ENCODE measurements around the gene RIPPLY1.
"Not testable (repeated sequence)": the region's sequence is repeated elsewhere in the genome, so short reads cannot be mapped to it uniquely, and the experiment has no call there.

Gene RIPPLY1

GRCh38 chrX:106906361-106906760, 3.2 kb upstream of the RIPPLY1 start:
- DNase-seq (ENCODE audit: low spot score): peak; percentile 60

- peak; percentile 32 for DNase-seq (ENCODE audit: low spot score)
Observed at GRCh38 chrX:106905064-106905708, 2.0 kb upstream of the RIPPLY1 start.

GRCh38 chrX:106903856-106904528, 851 bp upstream of the RIPPLY1 start:
- no peak for DNase-seq (ENCODE audit: low spot score)

GRCh38 chrX:106902684-106903083, 457 bp downstream of the RIPPLY1 start:
- DNase-seq (ENCODE audit: low spot score): no peak

- no peak for DNase-seq (ENCODE audit: low spot score)
Observed at GRCh38 chrX:106901781-106902219, 1.3 kb downstream of the RIPPLY1 start.

- no peak for DNase-seq (ENCODE audit: low spot score)
Observed at GRCh38 chrX:106901341-106901740, 1.8 kb downstream of the RIPPLY1 start.

GRCh38 chrX:106899841-106900240, 3.3 kb downstream of the RIPPLY1 start:
- DNase-seq (ENCODE audit: low spot score): no peak

- DNase-seq (ENCODE audit: low spot score): no peak
Observed at GRCh38 chrX:106899276-106899675, 3.9 kb downstream of the RIPPLY1 start.

- peak; percentile 57 for DNase-seq (ENCODE audit: low spot score)
Observed at GRCh38 chrX:106898462-106898861, 4.7 kb downstream of the RIPPLY1 start.

GRCh38 chrX:106897259-106897658, 5.9 kb downstream of the RIPPLY1 start:
- no peak for DNase-seq (ENCODE audit: low spot score)

GRCh38 chrX:106894978-106895452, 8.1 kb downstream of the RIPPLY1 start:
- peak; percentile 66 for DNase-seq (ENCODE audit: low spot score)

GRCh38 chrX:106894392-106894909, 8.7 kb downstream of the RIPPLY1 start:
- DNase-seq (ENCODE audit: low spot score): peak; percentile 73

GRCh38 chrX:106891762-106892460, 11.2 kb downstream of the RIPPLY1 start:
- no peak for DNase-seq (ENCODE audit: low spot score)

GRCh38 chrX:106889468-106889867, 13.7 kb downstream of the RIPPLY1 start:
- no peak for DNase-seq (ENCODE audit: low spot score)

GRCh38 chrX:106875151-106875550, 28.0 kb downstream of the RIPPLY1 start:
- no peak for DNase-seq (ENCODE audit: low spot score)

- DNase-seq (ENCODE audit: low spot score): peak; percentile 34
Observed at GRCh38 chrX:106874075-106874474, 29.1 kb downstream of the RIPPLY1 start.

GRCh38 chrX:106872796-106873195, 30.3 kb downstream of the RIPPLY1 start:
- not testable (repeated sequence) for DNase-seq (ENCODE audit: low spot score)

GRCh38 chrX:106863697-106864096, 39.4 kb downstream of the RIPPLY1 start:
- DNase-seq (ENCODE audit: low spot score): no peak

GRCh38 chrX:106862972-106863688, 40.0 kb downstream of the RIPPLY1 start:
- DNase-seq (ENCODE audit: low spot score): no peak
